PFSK-1 (cell line): ENCODE results near the gene TMEM126B.

Source experiments
- FOXP2 ChIP-seq: optimal IDR thresholded peaks from 2 replicates; pipeline ENCODE3; 2011; ENCODE audit warnings: borderline replicate concordance, control low read depth, inconsistent platforms; ENCODE audit not compliant: insufficient read depth; ENCODE audit errors: extremely low read length, extremely low read depth
- POLR2AphosphoS5 ChIP-seq: IDR thresholded peaks from 2 replicates; pipeline ENCODE4 v1.6.1; 2012; ENCODE audit warnings: low read depth, mild to moderate bottlenecking, control low read depth, low read length, moderate library complexity
- REST ChIP-seq, 2 experiments: IDR thresholded peaks; 2 replicates each; pipeline versions ENCODE4 v1.6.1 to v1.8.0; 2011 to 2012; ENCODE audit warnings: low read depth in 2 of 2, low read length in 2 of 2, control low read depth in 1 of 2, inconsistent platforms in 1 of 2, mild to moderate bottlenecking in 1 of 2, moderate library complexity in 1 of 2; ENCODE audit not compliant: insufficient read depth in 1 of 2
- SIN3A ChIP-seq: IDR thresholded peaks from 2 replicates; pipeline ENCODE4 v1.6.1; 2012; ENCODE audit warnings: mild to moderate bottlenecking, low read length, moderate library complexity, borderline replicate concordance; ENCODE audit not compliant: insufficient read depth
- TAF1 ChIP-seq: IDR thresholded peaks from 2 replicates; pipeline ENCODE4 v1.6.1; 2012; ENCODE audit warnings: low read length, control low read depth, borderline replicate concordance; ENCODE audit not compliant: insufficient read depth

GRCh38 chr11:85658180-85658579 is 29.8 kb downstream of the TMEM126B start:
- TF ChIP-seq POLR2AphosphoS5 (no peak), TAF1 (no peak), SIN3A (no peak), REST (IDR thresholded peaks at IDR 0.05; ENCODE audit: insufficient read depth in 1 of 2, low read depth in 2 of 2, low read length in 2 of 2) (no peak), FOXP2 (no peak)
